ENCODE results near the gene CZIB. TPM values are rescaled to one million over a fixed set of nuclear protein-coding genes. Genes with fewer than 3 reads are reported as not detected.

The CZIB gene
- total and polyA plus RNA-seq, 2 of the 8 experiments (the other 6 are each of a cell fraction or from before 2014, with no cell fraction given), result 46.5 to 48.0 TPM

GRCh38 chr1:53267761-53268160, 47.3 kb upstream of the CZIB start:
- no peak overlapping the region for H3K4ac ChIP-seq (replicated peaks; ENCODE audit: insufficient read length, low read depth, low read length)
- no peaks in the 10 kb centered on the region for H3K4me1 ChIP-seq (replicated peaks in 1 of 4; ENCODE audit: control insufficient read depth in 3 of 4, insufficient read depth in 4 of 4, low read length in 3 of 4)
- TF ChIP-seq NANOG (IDR thresholded peaks at IDR 0.05; ENCODE audit: insufficient read depth, low read depth, low read length, poor library complexity, severe bottlenecking) (no peak), TBP (IDR thresholded peaks at IDR 0.05; ENCODE audit: low read depth, low read length) (no peak), ASH2L (IDR thresholded peaks at IDR 0.05; ENCODE audit: low read length) (no peak), RNF2 (IDR thresholded peaks at IDR 0.05; ENCODE audit: borderline replicate concordance, low read depth, low read length, missing control alignments, poor library complexity, severe bottlenecking) (no peak), BRCA1 (IDR thresholded peaks at IDR 0.05; ENCODE audit: low read depth, low read length) (no peak), ZNF274 (IDR thresholded peaks at IDR 0.05; ENCODE audit: borderline replicate concordance, extremely low read depth, low read length) (no peak), CEBPB (IDR thresholded peaks at IDR 0.05; ENCODE audit: low read depth, low read length) (no peak), BCL11A (IDR thresholded peaks at IDR 0.05; ENCODE audit: low read depth in 2 of 2, low read length in 2 of 2) (no peak), CHD2 (IDR thresholded peaks at IDR 0.05; ENCODE audit: low read length) (no peak)
- H2BK12ac ChIP-seq (ENCODE audit: low read depth, low read length), result no peak overlapping the region
- H2BK20ac ChIP-seq (ENCODE audit: low read length), result no peak overlapping the region
- H4K8ac ChIP-seq (ENCODE audit: extremely low read depth, insufficient read depth, low read length), result no peak overlapping the region
- no peaks in the 10 kb centered on the region for H3K79me1 ChIP-seq (ENCODE audit: low read depth, low read length)
- DNase-seq (ENCODE audit: low read depth in 1 of 2, low spot score in 2 of 2) (no peak), FAIRE-seq (no peak)
- H3K56ac ChIP-seq (replicated peaks; ENCODE audit: insufficient read length, low read depth, low read length), result no peak overlapping the region
- no peak overlapping the region for H3K23ac ChIP-seq (ENCODE audit: insufficient read length)
- H3K18ac ChIP-seq (ENCODE audit: extremely low read depth, low read length), result no peak overlapping the region
- no peak overlapping the region for H2BK5ac ChIP-seq (ENCODE audit: low read depth, low read length)
- H3K9me3 ChIP-seq (ENCODE audit: insufficient read depth in 2 of 2, low read depth in 1 of 2, low read length in 1 of 2), result no peaks in the 10 kb centered on the region
- POLR2A ChIA-PET (ENCODE audit: partially characterized antibody), result no interaction called here
- H4K20me1 ChIP-seq (replicated peaks in 1 of 2; ENCODE audit: control insufficient read depth in 1 of 2, insufficient read depth in 2 of 2, low read length in 2 of 2), result peaks cover 0 to 9% of the 10 kb centered on the region in 2 experiments
- CTCF ChIA-PET (ENCODE audit: partially characterized antibody), result interaction anchor here (0.6 to 4.1 kb wide), 12 partner anchors 8 to 416 kb away, joined by 3 to 18 read pairs (median 4); no protein-coding TSS in a partner anchor
- no peak overlapping the region for H4K91ac ChIP-seq (replicated peaks; ENCODE audit: insufficient read length, low read length)
- no peak overlapping the region for H3K4me2 ChIP-seq (ENCODE audit: insufficient read depth in 1 of 2, low read depth in 2 of 2, low read length in 2 of 2)
- peaks cover 30 to 76% (median 63%) of the 10 kb centered on the region in 4 experiments for H3K36me3 ChIP-seq (ENCODE audit: control insufficient read depth in 2 of 4, insufficient read depth in 4 of 4, low read length in 3 of 4)
- H3K27ac ChIP-seq (ENCODE audit: low read depth, low read length), result no peak overlapping the region
- no peak overlapping the region for H3K9ac ChIP-seq (replicated peaks in 1 of 4; ENCODE audit: extremely low read depth in 1 of 4, low read depth in 3 of 4, low read length in 3 of 4)
- no peak overlapping the region for H3K4me3 ChIP-seq (ENCODE audit: extremely low read depth in 1 of 4, insufficient read depth in 2 of 4, low read depth in 3 of 4, low read length in 4 of 4)
- no peak overlapping the region for H2BK120ac ChIP-seq (replicated peaks; ENCODE audit: low read depth, low read length)
- H3K79me2 ChIP-seq (ENCODE audit: control insufficient read depth in 1 of 2, insufficient read depth in 2 of 2, low read length in 2 of 2), result no peaks in the 10 kb centered on the region
- H3K27me3 ChIP-seq (replicated peaks in 1 of 4; ENCODE audit: control insufficient read depth in 3 of 4, extremely low read depth in 1 of 4, insufficient read depth in 3 of 4, low read length in 3 of 4), result no peaks in the 10 kb centered on the region
- H2AFZ ChIP-seq (ENCODE audit: low read length), result no peak overlapping the region
- no peak overlapping the region for H4K5ac ChIP-seq (ENCODE audit: insufficient read length, low read depth, low read length)
- H2AK5ac ChIP-seq (ENCODE audit: low read depth, low read length), result no peak overlapping the region
- no peaks in the 10 kb centered on the region for H3K23me2 ChIP-seq (ENCODE audit: low read depth, low read length)
- H3K14ac ChIP-seq (ENCODE audit: insufficient read length), result no peak overlapping the region
- no peak overlapping the region for H2BK15ac ChIP-seq (ENCODE audit: low read length)
